NOMO-1 (cell line): Measurements from ENCODE around the gene CD7.
A peak's percentile ranks its signal among the peaks of the same experiment; 100 is the strongest.

ENCODE experiments used
- DNase-seq, 2 experiments: peaks; one replicate each; lab custom pipeline; 2025; ENCODE audit not compliant: unreplicated experiment in 2 of 2; lab: John Stamatoyannopoulos, UW

The CD7 gene

GRCh38 chr17:82282239-82283207, 34.9 kb downstream of the CD7 start:
- no peak for DNase-seq

- DNase-seq, result no peak
Observed at GRCh38 chr17:82281502-82282238, 35.7 kb downstream of the CD7 start.

GRCh38 chr17:82281076-82281475, 36.3 kb downstream of the CD7 start:
- no peak for DNase-seq

- DNase-seq, result no peak
Observed at GRCh38 chr17:82280537-82280936, 36.9 kb downstream of the CD7 start.

- peak; percentile 76 to 87 for DNase-seq
Observed at GRCh38 chr17:82278786-82279391, 38.5 kb downstream of the CD7 start.

- no peak for DNase-seq
Observed at GRCh38 chr17:82278308-82278707, 39.1 kb downstream of the CD7 start.

GRCh38 chr17:82277851-82278250, 39.6 kb downstream of the CD7 start:
- no peak for DNase-seq

- DNase-seq, result no peak
Observed at GRCh38 chr17:82276938-82277337, 40.5 kb downstream of the CD7 start.

GRCh38 chr17:82275326-82275725, 42.1 kb downstream of the CD7 start:
- DNase-seq, result no peak

GRCh38 chr17:82274134-82275020, 43.0 kb downstream of the CD7 start:
- DNase-seq, result no peak

- DNase-seq, result peak; percentile 74 to 81
Observed at GRCh38 chr17:82273327-82274133, 43.9 kb downstream of the CD7 start, which contains the start of gene CSNK1D. TSS of gene CSNK1D (minus strand) at chr17:82273700. CDS start at chr17:82273381, 319 bp downstream.

- DNase-seq, result peak; percentile 18 to 21
Observed at GRCh38 chr17:82272495-82273326, 44.7 kb downstream of the CD7 start.

GRCh38 chr17:82271401-82271800, 46.0 kb downstream of the CD7 start:
- DNase-seq, result no peak

GRCh38 chr17:82270651-82271050, 46.8 kb downstream of the CD7 start:
- DNase-seq, result no peak

GRCh38 chr17:82269882-82270500, 47.4 kb downstream of the CD7 start:
- no peak for DNase-seq

- no peak for DNase-seq
Observed at GRCh38 chr17:82269138-82269881, 48.1 kb downstream of the CD7 start.

- peak; percentile 68 to 92 for DNase-seq
Observed at GRCh38 chr17:82267575-82268379, 49.6 kb downstream of the CD7 start.
